DMS114 treated with DMSO at 0.1 percent for 48 hours (cell line): ENCODE results near the gene RFX8.

ENCODE experiments used
- DNase-seq: peaks from one replicate; lab custom pipeline; 2025; ENCODE audit not compliant: unreplicated experiment; lab: John Stamatoyannopoulos, UW

RFX8 gene

DNA sequence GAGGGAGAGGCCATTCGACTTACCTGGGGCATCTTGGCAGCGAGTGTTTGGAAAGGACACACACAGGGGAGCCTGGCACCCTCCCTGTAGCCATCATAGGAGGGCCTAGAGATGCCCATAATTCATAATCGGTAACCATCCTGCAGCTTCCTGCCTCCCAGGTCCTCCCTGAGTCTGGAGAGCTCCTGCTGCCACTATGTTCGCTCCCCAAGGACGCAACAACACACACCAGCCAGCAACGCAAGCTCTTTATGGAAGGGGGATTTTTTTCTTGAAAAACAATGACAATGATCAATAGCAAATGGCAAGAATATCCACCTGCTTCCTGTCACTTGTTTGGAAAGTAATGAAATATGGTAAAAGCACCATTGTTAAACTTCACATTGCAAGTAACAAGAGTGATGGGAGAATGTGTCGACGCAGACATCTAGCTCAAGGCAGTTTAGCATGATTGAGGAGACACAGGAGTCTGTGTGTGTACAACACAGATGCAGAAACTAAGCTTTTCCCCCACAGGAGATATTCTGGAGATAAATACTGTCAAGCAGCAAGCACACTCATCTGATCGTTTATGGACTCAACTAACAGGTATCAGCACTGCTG, 62.7 kb downstream of the RFX8 start:
- DNase-seq: no peak

DNA sequence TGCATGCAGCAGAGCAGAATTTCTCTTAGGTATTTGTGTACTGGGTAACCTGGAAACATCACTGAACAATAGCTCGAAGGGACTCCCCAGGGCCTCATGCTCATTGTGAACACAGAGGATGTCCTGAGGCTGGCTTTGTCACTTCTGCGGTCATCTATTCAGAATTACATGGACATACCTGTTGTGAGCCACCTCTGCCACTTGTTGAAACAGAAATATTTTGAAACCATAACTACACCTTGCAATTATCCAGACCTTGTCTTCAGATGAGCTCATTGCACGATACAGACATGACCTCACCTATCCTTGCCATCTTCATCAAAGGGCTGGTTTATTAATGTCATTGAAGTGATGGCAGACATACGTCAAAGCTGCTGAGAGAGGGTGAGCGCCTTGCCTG, 64.2 kb downstream of the RFX8 start:
- no peak for DNase-seq

GRCh38 chr2:101410114-101410513, 64.8 kb downstream of the RFX8 start:
- DNase-seq: no peak

DNA sequence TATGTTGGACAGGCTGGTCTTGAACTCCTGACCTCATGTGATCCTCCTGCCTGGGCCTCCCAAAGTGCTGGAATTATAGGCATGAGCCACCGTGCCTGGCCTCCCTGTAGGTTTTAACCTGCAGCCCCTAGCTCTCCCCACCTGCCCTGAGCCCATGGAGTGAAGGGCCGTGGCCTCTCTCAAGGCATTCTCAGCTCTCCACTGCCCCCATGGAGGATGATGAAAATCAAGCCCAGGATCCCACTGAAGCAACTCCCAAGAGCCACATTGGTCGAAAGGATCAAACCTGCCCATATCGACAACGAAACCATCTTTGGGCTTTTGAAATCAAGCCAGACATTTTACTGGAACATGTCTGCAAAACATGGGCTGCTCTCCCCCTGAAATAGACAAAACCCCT, 65.2 kb downstream of the RFX8 start:
- no peak for DNase-seq

GRCh38 chr2:101408925-101409324, 66.0 kb downstream of the RFX8 start:
- DNase-seq: no peak

GRCh38 chr2:101405351-101405899, 69.5 kb downstream of the RFX8 start:
- DNase-seq: no peak

- DNase-seq: no peak
These were observed 71.2 kb downstream of the RFX8 start for GRCh38 chr2:101403745-101404144.

GRCh38 chr2:101402630-101403029, 72.3 kb downstream of the RFX8 start:
- no peak for DNase-seq

- DNase-seq: no peak
These were observed 73.0 kb downstream of the RFX8 start for GRCh38 chr2:101401906-101402305.

- no peak for DNase-seq
These were observed 73.6 kb downstream of the RFX8 start for GRCh38 chr2:101401326-101401665.

DNA sequence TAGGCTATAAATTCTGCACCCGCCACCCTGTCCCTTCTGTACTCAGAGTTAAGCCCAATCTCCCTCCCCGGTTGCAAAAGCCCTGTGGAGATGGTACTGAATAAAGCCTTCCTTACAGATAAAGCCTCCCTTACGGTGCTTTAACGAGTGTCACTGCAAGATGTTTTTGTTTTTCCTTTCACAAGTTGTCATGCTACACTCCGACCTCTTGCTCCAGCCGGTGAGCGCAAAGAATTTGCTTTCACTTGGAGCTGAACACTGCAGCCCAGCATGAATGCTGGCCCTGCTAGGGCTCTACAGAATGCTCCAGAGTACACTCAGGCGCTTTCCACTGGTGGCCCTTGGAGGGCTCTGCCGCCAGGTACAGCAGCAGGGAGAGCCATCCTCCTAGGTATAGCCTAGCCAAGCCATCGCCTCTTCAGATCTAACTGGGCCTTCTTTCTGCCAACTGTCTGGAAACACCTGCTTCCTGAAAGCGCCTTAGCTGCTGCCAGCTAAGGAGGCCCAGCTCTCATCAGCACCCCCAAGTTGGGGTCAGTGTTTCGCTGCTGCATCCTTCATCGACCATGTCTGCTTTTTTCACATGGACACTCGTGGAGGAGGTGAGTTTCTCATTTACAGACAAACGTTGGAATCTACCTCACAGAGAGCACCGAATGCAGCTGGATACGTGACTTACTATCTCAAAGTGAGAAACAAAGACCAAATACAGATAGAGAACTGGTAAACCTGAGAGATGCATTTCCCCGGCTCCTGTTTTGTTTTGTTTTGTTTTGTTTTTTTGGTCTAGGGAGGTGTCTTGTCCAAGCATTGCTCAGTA, 74.2 kb downstream of the RFX8 start:
- DNase-seq: no peak

GRCh38 chr2:101400048-101400447, 74.9 kb downstream of the RFX8 start:
- no peak for DNase-seq

DNA sequence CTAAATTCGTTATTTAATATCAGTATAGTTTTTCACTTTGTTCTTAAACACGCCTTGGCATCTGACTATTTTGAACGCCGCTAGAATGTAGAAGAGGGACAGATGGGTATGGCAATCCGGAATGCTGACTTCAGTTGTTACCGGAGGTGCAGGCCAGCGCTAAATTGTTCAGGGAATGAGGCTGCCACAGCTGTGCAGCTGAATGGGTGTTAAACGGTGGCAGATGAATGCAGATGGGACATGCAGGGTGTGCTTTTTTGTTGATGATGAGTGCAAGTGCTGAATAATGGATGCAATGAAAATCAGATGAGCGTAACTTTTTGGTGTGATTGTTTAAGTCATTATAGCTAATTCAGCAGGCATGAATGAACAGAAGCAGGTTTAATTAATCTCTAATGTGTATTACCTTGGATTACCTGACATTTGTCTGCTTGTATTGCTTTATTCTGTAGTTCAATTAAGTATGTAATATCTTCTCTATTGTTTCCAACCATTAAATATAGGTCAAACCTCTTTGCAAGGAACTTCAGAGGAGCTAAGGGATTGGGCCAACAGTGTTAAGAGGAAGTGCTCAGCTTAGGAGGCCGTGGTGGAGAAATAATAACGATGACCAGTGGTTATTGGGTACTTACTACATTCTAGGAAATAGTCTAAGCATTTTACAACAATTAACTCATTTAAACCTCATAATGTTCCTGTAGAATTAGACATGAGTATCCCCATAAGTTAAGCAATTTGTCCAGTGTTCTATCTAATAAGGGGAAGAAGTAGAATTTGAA, 75.7 kb downstream of the RFX8 start:
- DNase-seq: no peak

GRCh38 chr2:101398116-101398821, 76.6 kb downstream of the RFX8 start:
- no peak for DNase-seq

GRCh38 chr2:101396316-101396717, 78.6 kb downstream of the RFX8 start:
- DNase-seq: no peak

DNA sequence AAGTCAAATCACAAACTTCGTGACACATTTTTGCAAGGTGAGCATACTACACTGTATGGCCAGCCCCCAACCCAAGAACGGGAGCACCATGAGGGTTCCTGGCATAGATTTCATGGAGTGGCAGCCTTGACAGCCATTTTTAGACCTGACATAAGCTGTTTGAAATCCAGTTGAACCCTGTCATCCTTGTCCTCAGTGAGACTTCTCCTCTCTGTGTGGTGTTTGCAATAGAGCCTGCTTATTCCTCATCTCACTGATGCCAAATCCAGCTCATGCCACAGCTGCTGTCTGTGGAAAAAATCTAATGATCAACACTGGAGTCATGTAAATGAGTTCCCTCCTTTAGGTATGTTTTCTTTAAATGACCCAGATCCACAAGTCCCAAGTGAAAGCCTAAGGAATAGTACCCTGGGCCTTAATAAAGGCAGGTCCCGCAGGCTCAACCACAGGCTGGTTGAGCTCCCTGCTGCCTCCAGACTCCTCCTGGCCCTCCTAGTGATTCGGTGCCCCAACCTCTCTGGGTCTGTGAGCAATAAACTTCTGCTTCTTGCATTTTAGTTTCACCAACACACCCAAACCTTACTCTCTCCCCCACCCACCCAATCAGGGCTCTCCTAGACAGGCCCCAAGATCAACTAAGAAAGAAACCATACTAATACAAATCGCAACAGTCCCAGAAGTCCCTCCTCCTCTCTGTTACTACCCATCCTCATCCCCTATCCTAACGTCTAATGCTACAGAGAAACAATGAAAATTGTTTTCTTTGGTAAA, 79.2 kb downstream of the RFX8 start:
- DNase-seq: no peak

DNA sequence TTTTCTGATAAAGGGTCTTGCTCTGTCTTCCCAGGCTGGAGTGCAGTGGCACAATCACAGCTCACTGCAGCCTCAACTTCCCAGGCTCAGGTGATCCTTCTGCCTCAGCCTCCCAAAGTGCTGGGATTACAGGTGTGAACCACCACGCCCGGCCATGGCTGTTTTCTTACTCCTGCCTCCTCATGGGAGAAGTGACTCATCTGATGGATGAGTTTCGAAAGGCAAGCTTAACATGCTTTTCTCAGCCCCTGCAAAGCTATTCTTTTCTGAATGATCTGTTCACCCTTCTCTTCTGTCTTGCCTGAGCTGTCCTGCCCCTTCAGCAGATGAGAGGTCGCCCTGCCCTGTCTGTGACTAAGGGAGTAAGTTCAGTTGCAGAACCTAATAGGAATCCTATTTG, 86.7 kb downstream of the RFX8 start:
- DNase-seq: no peak

- peak; percentile 47 for DNase-seq
These were observed 87.6 kb downstream of the RFX8 start, which contains the start of gene CREG2 for GRCh38 chr2:101387151-101387834. Gene CREG2 (minus strand): TSS chr2:101387503. CDS start chr2:101387457, 46 bp downstream.

GRCh38 chr2:101386599-101387150, 88.2 kb downstream of the RFX8 start:
- no peak for DNase-seq
